Activated CD4-positive, alpha-beta T cell treated with anti-CD3 and anti-CD28 coated beads for 24 hours (primary cell): Measurements from ENCODE around the gene CLRN3.

ENCODE experiments used
- DNase-seq, 2 donors: peaks; one replicate each; pipeline ENCODE4 v3.0.0-alpha.2; 2020; ENCODE audit warnings: low read depth in 2 of 2

CLRN3 gene

GRCh38 chr10:127899766-127900387 lies 7.1 kb upstream of the CLRN3 start:
- no peak for DNase-seq

GRCh38 chr10:127897177-127897576 lies 4.4 kb upstream of the CLRN3 start:
- DNase-seq: no peak

GRCh38 chr10:127896590-127896989 lies 3.8 kb upstream of the CLRN3 start:
- no peak for DNase-seq

GRCh38 chr10:127894146-127894545 lies 1.4 kb upstream of the CLRN3 start:
- DNase-seq: no peak

- DNase-seq: no peak
These were observed 1.9 kb downstream of the CLRN3 start for GRCh38 chr10:127890832-127891334.

GRCh38 chr10:127890216-127890615 lies 2.5 kb downstream of the CLRN3 start:
- DNase-seq: no peak

GRCh38 chr10:127889605-127890195 lies 3.0 kb downstream of the CLRN3 start:
- no peak for DNase-seq

GRCh38 chr10:127888521-127889312 lies 4.0 kb downstream of the CLRN3 start:
- no peak for DNase-seq

- DNase-seq: no peak
These were observed 5.0 kb downstream of the CLRN3 start for GRCh38 chr10:127887541-127888415.

GRCh38 chr10:127886371-127887051 lies 6.2 kb downstream of the CLRN3 start:
- no peak for DNase-seq

GRCh38 chr10:127884501-127884900 lies 8.2 kb downstream of the CLRN3 start:
- no peak for DNase-seq

GRCh38 chr10:127883516-127883915 lies 9.2 kb downstream of the CLRN3 start:
- no peak for DNase-seq

GRCh38 chr10:127882801-127883459 lies 9.8 kb downstream of the CLRN3 start:
- no peak for DNase-seq

GRCh38 chr10:127882391-127882790 lies 10.3 kb downstream of the CLRN3 start:
- no peak for DNase-seq

- no peak for DNase-seq
These were observed 11.5 kb downstream of the CLRN3 start for GRCh38 chr10:127881262-127881661.

- DNase-seq: no peak
These were observed 12.2 kb downstream of the CLRN3 start for GRCh38 chr10:127880557-127880956.

- DNase-seq: no peak
These were observed 14.2 kb downstream of the CLRN3 start for GRCh38 chr10:127878475-127879055.

GRCh38 chr10:127877699-127878098 lies 15.0 kb downstream of the CLRN3 start:
- DNase-seq: no peak

GRCh38 chr10:127877116-127877515 lies 15.6 kb downstream of the CLRN3 start:
- no peak for DNase-seq

GRCh38 chr10:127875916-127876315 lies 16.8 kb downstream of the CLRN3 start:
- no peak for DNase-seq

- DNase-seq: no peak
These were observed 17.3 kb downstream of the CLRN3 start for GRCh38 chr10:127875449-127875765.
